ENCODE measurements around the gene SH3BGRL2. TPM values are rescaled to one million over a fixed set of nuclear protein-coding genes. Genes with fewer than 3 reads are reported as not detected.
"Not testable (repeated sequence)": the region's sequence is repeated elsewhere in the genome, so short reads cannot be mapped to it uniquely, and the experiment has no call there.

Gene SH3BGRL2
- total RNA-seq, 1 donor from 2014 or later = 40.0 TPM

DNA sequence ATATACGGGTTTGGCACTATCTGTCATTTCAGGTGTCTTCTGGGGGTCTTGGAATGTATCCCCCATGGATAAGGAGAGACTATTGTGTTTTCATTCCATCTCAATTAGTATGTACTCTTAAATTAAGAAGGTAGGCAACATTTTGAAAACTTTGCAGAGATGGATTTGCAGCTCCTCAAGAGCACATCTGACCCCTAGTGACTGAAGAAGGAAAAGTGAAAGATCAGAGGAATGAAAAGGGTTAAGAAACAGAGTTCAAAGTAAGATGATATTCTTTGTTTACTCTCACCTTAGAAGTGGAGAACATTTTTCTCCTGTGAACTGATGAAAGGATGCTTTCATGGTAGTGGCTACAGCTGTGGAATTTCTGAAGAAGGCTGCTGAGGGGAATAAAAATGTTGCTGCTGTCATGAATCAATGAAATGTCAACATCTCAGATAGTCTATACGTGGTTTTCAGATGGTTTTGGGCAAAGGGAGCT, 41.5 kb downstream of the SH3BGRL2 start:
- H3K9me3 Mint-ChIP-seq = no peaks in the 10 kb centered on the region
- peaks cover 38% of the 10 kb centered on the region for H3K36me3 Mint-ChIP-seq
- TF ChIP-seq, protein P1, sequence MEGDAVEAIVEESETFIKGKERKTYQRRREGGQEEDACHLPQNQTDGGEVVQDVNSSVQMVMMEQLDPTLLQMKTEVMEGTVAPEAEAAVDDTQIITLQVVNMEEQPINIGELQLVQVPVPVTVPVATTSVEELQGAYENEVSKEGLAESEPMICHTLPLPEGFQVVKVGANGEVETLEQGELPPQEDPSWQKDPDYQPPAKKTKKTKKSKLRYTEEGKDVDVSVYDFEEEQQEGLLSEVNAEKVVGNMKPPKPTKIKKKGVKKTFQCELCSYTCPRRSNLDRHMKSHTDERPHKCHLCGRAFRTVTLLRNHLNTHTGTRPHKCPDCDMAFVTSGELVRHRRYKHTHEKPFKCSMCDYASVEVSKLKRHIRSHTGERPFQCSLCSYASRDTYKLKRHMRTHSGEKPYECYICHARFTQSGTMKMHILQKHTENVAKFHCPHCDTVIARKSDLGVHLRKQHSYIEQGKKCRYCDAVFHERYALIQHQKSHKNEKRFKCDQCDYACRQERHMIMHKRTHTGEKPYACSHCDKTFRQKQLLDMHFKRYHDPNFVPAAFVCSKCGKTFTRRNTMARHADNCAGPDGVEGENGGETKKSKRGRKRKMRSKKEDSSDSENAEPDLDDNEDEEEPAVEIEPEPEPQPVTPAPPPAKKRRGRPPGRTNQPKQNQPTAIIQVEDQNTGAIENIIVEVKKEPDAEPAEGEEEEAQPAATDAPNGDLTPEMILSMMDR (conservative IDR thresholded peaks at IDR 0.05) = peak; percentile 69
- H3K4me3 Mint-ChIP-seq = peak overlapping the region; percentile 71
- H3K27me3 Mint-ChIP-seq = no peaks in the 10 kb centered on the region
- peaks cover 17% of the 10 kb centered on the region for H3K4me1 Mint-ChIP-seq (ENCODE audit: unreplicated experiment)
- no peak for DNase-seq (ENCODE audit: extremely low spot score, unreplicated experiment)
- peak overlapping the region; percentile 90 for H3K27ac Mint-ChIP-seq

- Mint-ChIP-seq H3K27me3 (no peaks in the 10 kb centered on the region), H3K4me1 (ENCODE audit: unreplicated experiment) (peaks cover 8% of the 10 kb centered on the region), H3K36me3 (peaks cover 32% of the 10 kb centered on the region), H3K27ac (peak overlapping the region; percentile 20), H3K9me3 (no peaks in the 10 kb centered on the region), H3K4me3 (peak overlapping the region; percentile 27)
- DNase-seq (ENCODE audit: extremely low spot score, unreplicated experiment) = no peak
- TF ChIP-seq, protein P1 (conservative IDR thresholded peaks at IDR 0.05) = no peak
Measured at GRCh38 chr6:79673947-79674346, 42.8 kb downstream of the SH3BGRL2 start.

DNA sequence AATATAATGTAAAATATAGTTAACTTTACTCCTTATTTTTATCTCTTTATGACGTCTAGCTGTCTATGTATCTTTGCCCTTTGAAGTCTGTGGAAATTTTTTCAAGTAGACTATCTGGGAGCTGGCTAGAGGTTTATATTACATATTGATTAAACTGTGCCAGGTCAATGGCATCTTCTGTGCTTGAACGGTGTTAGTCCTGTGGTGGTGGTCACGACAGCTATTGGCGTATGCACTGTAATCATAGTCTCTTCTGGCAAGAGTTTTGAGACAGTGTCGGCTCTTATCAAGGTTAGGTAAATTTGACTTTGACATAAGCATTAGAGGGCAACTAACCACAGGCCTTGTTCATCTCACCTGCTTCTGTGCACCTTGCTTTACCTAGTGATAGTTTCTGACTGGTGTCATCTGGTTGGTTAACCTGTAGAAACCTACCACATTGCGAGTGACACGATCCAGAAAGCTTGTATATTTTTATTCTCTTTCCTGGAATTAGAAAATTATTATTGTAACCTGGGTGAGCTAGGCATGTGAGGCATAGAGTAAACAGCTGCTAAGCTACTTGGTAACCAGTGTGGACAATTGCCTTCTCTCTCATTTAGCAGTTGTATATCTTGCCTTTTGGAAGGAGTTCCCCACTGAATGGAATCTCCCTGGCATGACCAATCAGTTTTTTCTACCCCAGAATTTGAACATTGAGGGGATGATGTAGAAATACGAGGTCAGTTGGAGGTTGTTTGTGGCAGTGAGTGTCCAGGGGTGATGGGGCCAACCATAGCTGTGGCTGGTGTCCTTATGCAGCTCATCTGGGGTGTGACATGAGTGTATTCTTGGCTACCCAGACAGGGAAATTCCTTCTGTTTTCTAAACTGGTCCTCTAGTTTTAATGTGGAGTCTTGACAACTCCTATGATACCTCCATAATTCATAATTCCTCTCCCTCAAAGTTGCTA, 45.9 kb downstream of the SH3BGRL2 start:
- Mint-ChIP-seq H3K27me3 (no peaks in the 10 kb centered on the region), H3K27ac (no peak overlapping the region), H3K9me3 (no peaks in the 10 kb centered on the region), H3K4me3 (no peak overlapping the region), H3K4me1 (ENCODE audit: unreplicated experiment) (peaks cover 8% of the 10 kb centered on the region), H3K36me3 (peaks cover 39% of the 10 kb centered on the region)
- TF ChIP-seq, protein P1 (conservative IDR thresholded peaks at IDR 0.05) = no peak
- DNase-seq (ENCODE audit: extremely low spot score, unreplicated experiment) = no peak

DNA sequence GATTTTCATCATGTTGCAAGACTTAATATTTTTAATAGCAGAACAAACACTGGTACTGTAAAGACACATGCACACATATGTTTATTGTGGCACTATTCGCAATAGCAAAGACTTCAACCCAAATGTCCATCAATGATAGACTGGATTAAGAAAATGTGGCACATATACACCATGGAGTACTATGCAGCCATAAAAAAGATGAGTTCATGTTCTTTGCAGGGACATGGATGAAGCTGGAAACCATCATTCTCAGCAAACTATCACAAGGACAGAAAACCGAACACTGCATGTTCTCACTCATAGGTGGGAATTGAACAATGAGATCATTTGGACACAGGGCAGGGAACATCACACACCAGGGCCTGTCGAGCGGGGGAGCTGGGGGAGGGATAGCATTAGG, 51.6 kb downstream of the SH3BGRL2 start:
- DNase-seq (ENCODE audit: extremely low spot score, unreplicated experiment); H3K4me3 Mint-ChIP-seq; H3K27ac Mint-ChIP-seq; H3K9me3 Mint-ChIP-seq; H3K27me3 Mint-ChIP-seq: not testable (repeated sequence)
- Mint-ChIP-seq H3K36me3 (peaks cover 28% of the 10 kb centered on the region), H3K4me1 (ENCODE audit: unreplicated experiment) (peaks cover 24% of the 10 kb centered on the region)

DNA sequence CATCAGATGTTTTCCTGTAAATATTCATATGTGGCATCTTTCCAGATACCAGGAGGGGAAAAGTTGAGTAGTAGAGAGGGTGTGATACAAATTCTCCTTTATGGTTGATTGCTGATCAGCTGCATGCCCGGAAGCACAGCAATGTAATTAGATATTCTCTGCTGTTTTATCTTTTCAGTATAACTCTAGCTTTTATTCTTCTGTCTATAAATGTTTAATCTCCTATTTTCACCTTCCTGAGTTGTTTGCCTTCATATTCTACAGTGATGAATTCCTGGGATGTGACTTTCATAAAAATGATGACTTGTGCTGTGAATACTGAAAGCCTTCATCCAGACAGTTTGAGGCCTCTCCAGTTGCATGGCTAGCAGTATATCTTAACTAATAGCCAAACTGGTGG, 53.7 kb downstream of the SH3BGRL2 start:
- DNase-seq (ENCODE audit: extremely low spot score, unreplicated experiment) = no peak
- H3K9me3 Mint-ChIP-seq = no peaks in the 10 kb centered on the region
- no peak overlapping the region for H3K4me3 Mint-ChIP-seq
- H3K36me3 Mint-ChIP-seq = peaks cover 21% of the 10 kb centered on the region
- H3K27ac Mint-ChIP-seq = no peak overlapping the region
- H3K4me1 Mint-ChIP-seq (ENCODE audit: unreplicated experiment) = peaks cover 28% of the 10 kb centered on the region
- H3K27me3 Mint-ChIP-seq = no peaks in the 10 kb centered on the region
- TF ChIP-seq, protein P1 (conservative IDR thresholded peaks at IDR 0.05) = no peak

DNA sequence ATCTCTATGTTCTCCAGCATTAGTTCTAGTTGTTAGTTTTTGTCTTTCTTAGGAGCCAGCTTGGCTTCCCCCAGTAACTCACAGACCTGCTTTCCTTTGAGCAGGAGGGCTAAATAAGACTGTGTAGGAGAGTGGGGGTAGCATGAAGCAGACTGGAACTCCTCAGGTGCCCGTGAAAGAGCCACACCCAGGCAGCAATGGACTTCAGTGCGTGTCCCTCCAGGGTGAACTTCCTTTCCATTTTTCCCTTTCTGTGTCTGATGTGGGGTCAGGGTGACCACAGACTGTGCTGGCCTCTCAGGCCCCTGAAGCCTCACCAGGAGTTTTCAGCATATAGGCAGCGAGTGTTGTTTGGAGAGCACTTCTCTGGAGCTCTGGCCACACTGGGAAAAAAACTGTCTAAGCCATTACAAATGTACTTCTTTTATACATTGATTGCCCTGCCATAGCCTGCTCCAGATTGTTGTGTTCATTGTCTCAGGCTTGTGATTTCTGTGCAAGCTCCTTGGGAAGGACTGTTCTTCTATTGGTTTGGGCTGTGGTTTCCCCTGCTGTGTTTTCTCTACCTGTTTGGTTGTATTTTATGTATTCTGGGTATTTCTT, 55.7 kb downstream of the SH3BGRL2 start:
- no peak for DNase-seq (ENCODE audit: extremely low spot score, unreplicated experiment)
- Mint-ChIP-seq H3K36me3 (peaks cover 15% of the 10 kb centered on the region), H3K27ac (peak overlapping the region; percentile 2), H3K4me3 (no peak overlapping the region), H3K9me3 (no peaks in the 10 kb centered on the region), H3K4me1 (ENCODE audit: unreplicated experiment) (peaks cover 28% of the 10 kb centered on the region), H3K27me3 (no peaks in the 10 kb centered on the region)
- TF ChIP-seq, protein P1 (conservative IDR thresholded peaks at IDR 0.05) = no peak

Data from type B pancreatic cell (in vitro differentiated cells).